Neural cell (in vitro differentiated cells): ENCODE results near the gene CFAP52.

Experiments
- CTCF ChIP-seq: fragments of 450-650 bp; IDR thresholded peaks from 2 replicates; pipeline ENCODE4 v1.5.1; 2014; ENCODE audit warnings: antibody characterized with exemption, mild to moderate bottlenecking, moderate library complexity; ENCODE audit not compliant: poor library complexity, severe bottlenecking
- EP300 ChIP-seq: fragments of 450-650 bp; conservative IDR thresholded peaks from 2 replicates; pipeline ENCODE4 v1.6.1; 2014; ENCODE audit warnings: antibody characterized with exemption, mild to moderate bottlenecking, moderate library complexity; ENCODE audit not compliant: poor library complexity, severe bottlenecking
- EZH2 ChIP-seq: fragments of 200-600, 300-800 bp; shearing (Covaris generic), sonication (generic); IDR thresholded peaks from 2 replicates; pipeline ENCODE4 v1.6.1; 2014; ENCODE audit warnings: antibody characterized with exemption, low read length, borderline replicate concordance, mild to moderate bottlenecking; ENCODE audit not compliant: insufficient read depth, poor library complexity, severe bottlenecking
- MXI1 ChIP-seq: fragments of 450-650 bp; conservative IDR thresholded peaks from 2 replicates; pipeline ENCODE4 v1.6.1; 2014; ENCODE audit warnings: antibody characterized with exemption, mild to moderate bottlenecking; ENCODE audit not compliant: poor library complexity, severe bottlenecking
- POLR2AphosphoS5 ChIP-seq: IDR thresholded peaks from 2 replicates; pipeline ENCODE4 v1.6.1; 2012
- RAD21 ChIP-seq: fragments of 450-650 bp; conservative IDR thresholded peaks from 2 replicates; pipeline ENCODE4 v1.6.1; 2014; ENCODE audit warnings: antibody characterized with exemption, mild to moderate bottlenecking, moderate library complexity
- REST ChIP-seq: IDR thresholded peaks from 2 replicates; pipeline ENCODE4 v1.6.1; 2012; ENCODE audit warnings: borderline replicate concordance
- SMC3 ChIP-seq: fragments of 450-650 bp; conservative IDR thresholded peaks from 2 replicates; pipeline ENCODE4 v1.6.1; 2014; ENCODE audit warnings: antibody characterized with exemption, mild to moderate bottlenecking, moderate library complexity; ENCODE audit not compliant: poor library complexity
- TAF1 ChIP-seq: IDR thresholded peaks from 2 replicates; pipeline ENCODE4 v1.6.1; 2012; ENCODE audit warnings: low read depth

GRCh38 chr17:9611557-9611956 is 35.1 kb downstream of the CFAP52 start:
- TF ChIP-seq CTCF, result no peak
- TF ChIP-seq POLR2AphosphoS5, result no peak
- TF ChIP-seq REST, result no peak
- no peak for TF ChIP-seq EP300
- TF ChIP-seq RAD21, result no peak
- TF ChIP-seq SMC3, result no peak
- no peak for TF ChIP-seq TAF1
- TF ChIP-seq EZH2, result no peak
- TF ChIP-seq MXI1, result no peak
